Small intestine (tissue), 7 donors: ENCODE measurements around the gene GNAS. TPM values are rescaled to one million over a fixed set of nuclear protein-coding genes. Genes with fewer than 3 reads are reported as not detected.

Experiments used
- DNase-seq, 2 donors: peaks; one replicate each; pipeline versions ENCODE4 v3.0.0 to v3.0.0-alpha.2; 2013
- FAIRE-seq: peaks from 2 replicates; lab custom pipeline; 2012; peaks lifted over from hg19 to GRCh38; lab: Jason Lieb, UNC
- H3K27ac ChIP-seq, 3 donors: one replicate each; pipeline ENCODE4 v1.5.1; 2013; ENCODE audit warnings: low read length in 2 of 3, mild to moderate bottlenecking in 2 of 3, control low read depth in 1 of 3, inconsistent platforms in 1 of 3, low read depth in 1 of 3, moderate library complexity in 1 of 3
- H3K27me3 ChIP-seq, 3 donors: one replicate each; pipeline ENCODE4 v1.6.1; 2013; ENCODE audit warnings: low read length in 3 of 3, inconsistent platforms in 1 of 3; ENCODE audit not compliant: control insufficient read depth in 3 of 3, insufficient read depth in 3 of 3
- H3K36me3 ChIP-seq, 3 donors: one replicate each; pipeline ENCODE4 v1.6.1; 2013; ENCODE audit warnings: low read length in 3 of 3, inconsistent platforms in 1 of 3, low read depth in 1 of 3, mild to moderate bottlenecking in 1 of 3, moderate library complexity in 1 of 3; ENCODE audit not compliant: control insufficient read depth in 3 of 3, insufficient read depth in 2 of 3
- H3K4me1 ChIP-seq, 3 donors: one replicate each; pipeline ENCODE4 v1.6.1; 2013; ENCODE audit warnings: low read length in 2 of 3, inconsistent platforms in 1 of 3, low read depth in 1 of 3, mild to moderate bottlenecking in 1 of 3, moderate library complexity in 1 of 3; ENCODE audit not compliant: control insufficient read depth in 3 of 3, insufficient read depth in 2 of 3
- H3K4me3 ChIP-seq, 3 donors: one replicate each; pipeline ENCODE4 v1.5.1; 2013; ENCODE audit warnings: low read length in 3 of 3, control low read depth in 1 of 3, inconsistent platforms in 1 of 3, low read depth in 1 of 3, mild to moderate bottlenecking in 1 of 3, moderate library complexity in 1 of 3
- H3K9me3 ChIP-seq, 2 donors: one replicate each; pipeline ENCODE4 v1.6.1; 2013; ENCODE audit warnings: low read depth in 1 of 2, low read length in 1 of 2; ENCODE audit not compliant: control insufficient read depth in 2 of 2, insufficient read depth in 1 of 2
- WGBS, 3 donors: extraction: QIAGEN DNeasy Blood & Tissue Kit; methylation state at CpG; one replicate each; pipeline ENCODE4 v1.1.7; 2013; 5-methylcytosine and 5-hydroxymethylcytosine counted together
- polyA plus RNA-seq, 4 donors: library from polyadenylated mRNA; stranded (reverse) in 3 of 4; unstranded in 1 of 4; fragments of 200-250 nt in 3 of 4; fragments of 120-200 nt in 1 of 4; gene quantifications; one replicate each; pipeline versions ENCODE4 v1.2.1 to v1.2.3, GENCODE V29; 2013
- donor health status: healthy with polysubstance abuse.
- donor health status: control.
- donor health status: control.
- donor health status: Bipolar disorder and iron deficiency.
- donor health status: healthy.

Gene GNAS
- polyA plus RNA-seq, 4 donors: 493 to 875 (median 655) TPM

GRCh38 chr20:58903614-58904013 lies 51.1 kb downstream of the GNAS start:
- peaks cover 0 to 5% (median 0%) of the 10 kb centered on the region in 3 donors for H3K4me1 ChIP-seq
- no peak overlapping the region for H3K4me3 ChIP-seq
- peaks cover 12 to 24% (median 19%) of the 10 kb centered on the region in 3 donors for H3K36me3 ChIP-seq
- no peaks in the 10 kb centered on the region for H3K9me3 ChIP-seq
- 70 to 76% (median 71%) methylated on average over 9 of the region's 9 CpGs for WGBS, 3 donors
- FAIRE-seq: no peak
- DNase-seq: no peak
- no peaks in the 10 kb centered on the region for H3K27me3 ChIP-seq
- no peak overlapping the region for H3K27ac ChIP-seq

GRCh38 chr20:58905236-58905635 lies 52.7 kb downstream of the GNAS start:
- WGBS, 3 donors: 77 to 91% (median 89%) methylated on average over 6 of the region's 6 CpGs
- H3K27ac ChIP-seq: no peak overlapping the region
- H3K4me3 ChIP-seq: no peak overlapping the region
- peaks cover 24 to 35% (median 30%) of the 10 kb centered on the region in 3 donors for H3K36me3 ChIP-seq
- FAIRE-seq (no peak), DNase-seq (no peak)
- H3K27me3 ChIP-seq: no peaks in the 10 kb centered on the region
- H3K9me3 ChIP-seq: no peaks in the 10 kb centered on the region
- H3K4me1 ChIP-seq: peaks cover 0 to 5% (median 0%) of the 10 kb centered on the region in 3 donors

GRCh38 chr20:58906111-58906510 lies 53.6 kb downstream of the GNAS start:
- 91 to 95% (median 92%) methylated on average over 5 of the region's 5 CpGs for WGBS, 3 donors
- H3K4me1 ChIP-seq: peaks cover 0 to 5% (median 0%) of the 10 kb centered on the region in 3 donors
- H3K36me3 ChIP-seq: peaks cover 28 to 41% (median 34%) of the 10 kb centered on the region in 3 donors
- H3K4me3 ChIP-seq: no peak overlapping the region
- DNase-seq: no peak
- no peaks in the 10 kb centered on the region for H3K27me3 ChIP-seq
- H3K9me3 ChIP-seq: no peaks in the 10 kb centered on the region
- no peak overlapping the region for H3K27ac ChIP-seq
- FAIRE-seq: no peak

- 60 to 75% (median 62%) methylated on average over 3 of the region's 3 CpGs for WGBS, 3 donors
- DNase-seq: no peak
- peaks cover 30 to 38% (median 34%) of the 10 kb centered on the region in 3 donors for H3K36me3 ChIP-seq
- H3K27me3 ChIP-seq: no peaks in the 10 kb centered on the region
- H3K27ac ChIP-seq: peak overlapping the region in 2 of 3 donors; percentile 61 to 89
- no peaks in the 10 kb centered on the region for H3K9me3 ChIP-seq
- H3K4me3 ChIP-seq: no peak overlapping the region
- H3K4me1 ChIP-seq: peaks cover 0 to 5% (median 0%) of the 10 kb centered on the region in 3 donors
- no peak for FAIRE-seq
Measured at GRCh38 chr20:58906894-58907293, 54.4 kb downstream of the GNAS start.

- no peaks in the 10 kb centered on the region for H3K9me3 ChIP-seq
- H3K4me1 ChIP-seq: peaks cover 0 to 5% (median 0%) of the 10 kb centered on the region in 3 donors
- FAIRE-seq: no peak
- DNase-seq: peak; percentile 57 to 71
- no peaks in the 10 kb centered on the region for H3K27me3 ChIP-seq
- 33 to 65% (median 49%) methylated on average over 13 of the region's 13 CpGs for WGBS, 3 donors
- H3K27ac ChIP-seq: peak overlapping the region in 2 of 3 donors; percentile 61 to 89
- H3K36me3 ChIP-seq: peaks cover 30 to 41% (median 34%) of the 10 kb centered on the region in 3 donors
- no peak overlapping the region for H3K4me3 ChIP-seq
Measured at GRCh38 chr20:58907320-58908137, 55.0 kb downstream of the GNAS start.

- Histone ChIP-seq H3K27me3 (no peaks in the 10 kb centered on the region), H3K36me3 (peaks cover 30 to 41% (median 33%) of the 10 kb centered on the region in 3 donors), H3K27ac (peak overlapping the region in 2 of 3 donors; percentile 32 to 61), H3K4me3 (no peak overlapping the region), H3K4me1 (peaks cover 0 to 5% (median 0%) of the 10 kb centered on the region in 3 donors), H3K9me3 (no peaks in the 10 kb centered on the region)
- FAIRE-seq: no peak
- DNase-seq: no peak
- WGBS, 3 donors: 38 to 78% (median 47%) methylated on average over 4 of the region's 4 CpGs
Measured at GRCh38 chr20:58908221-58908620, 55.7 kb downstream of the GNAS start.

- Histone ChIP-seq H3K27ac (peak overlapping the region in 1 of 3 donors; percentile 23), H3K4me3 (no peak overlapping the region), H3K4me1 (peaks cover 0 to 5% (median 0%) of the 10 kb centered on the region in 3 donors), H3K36me3 (peaks cover 26 to 36% (median 30%) of the 10 kb centered on the region in 3 donors), H3K9me3 (no peaks in the 10 kb centered on the region), H3K27me3 (no peaks in the 10 kb centered on the region)
- DNase-seq (no peak), FAIRE-seq (no peak)
- 86 to 91% (median 90%) methylated on average over 9 of the region's 9 CpGs for WGBS, 3 donors
Measured at GRCh38 chr20:58908941-58909340, 56.4 kb downstream of the GNAS start.

- peaks cover 22 to 36% (median 28%) of the 10 kb centered on the region in 3 donors for H3K36me3 ChIP-seq
- H3K9me3 ChIP-seq: no peaks in the 10 kb centered on the region
- H3K27me3 ChIP-seq: no peaks in the 10 kb centered on the region
- 95 to 97% (median 95%) methylated on average over 15 of the region's 15 CpGs for WGBS, 3 donors
- no peak overlapping the region for H3K27ac ChIP-seq
- DNase-seq (no peak), FAIRE-seq (no peak)
- H3K4me3 ChIP-seq: no peak overlapping the region
- peaks cover 0 to 5% (median 0%) of the 10 kb centered on the region in 3 donors for H3K4me1 ChIP-seq
Measured at GRCh38 chr20:58909585-58909984, 57.1 kb downstream of the GNAS start.
